IMR-90 (cell line): ENCODE results near the gene BCL7A. TPM values are rescaled to one million over a fixed set of nuclear protein-coding genes. Genes with fewer than 3 reads are reported as not detected.

Source experiments
- ATAC-seq: fragments of 200-7000 bp; cut with Tn5 transposase; 2 replicates; pipeline ENCODE4 v1.9.1; 2020; ENCODE audit warnings: low read depth, mild to moderate bottlenecking, moderate library complexity
- BruUV-seq: library from RNA; stranded (reverse); fragments of 400-500 nt; replicated peaks from 2 replicates; lab custom pipeline; 2021; lab: Mats Ljungman, UMichigan
- CTCF ChIA-PET: fragments of 300-600 bp; formaldehyde crosslinking; extraction: SDS; loops from one replicate; lab custom pipeline; 2021; ENCODE audit warnings: antibody characterized with exemption; lab: Yijun Ruan, JAX
- POLR2A ChIA-PET: fragments of 300-600 bp; sonication (Branson Sonifier 250); formaldehyde crosslinking; loops from one replicate; lab custom pipeline; 2022; ENCODE audit warnings: antibody characterized with exemption; ENCODE audit not compliant: unreplicated experiment; lab: Charles Lee
- DNase-seq: peaks from one replicate; pipeline ENCODE4 v3.0.0; 2013
- H2AFZ ChIP-seq: replicated peaks from 2 replicates; pipeline ENCODE3; 2013; ENCODE audit warnings: low read length, mild to moderate bottlenecking; ENCODE audit not compliant: poor library complexity
- H2AK5ac ChIP-seq: 2 replicates; pipeline ENCODE4 v1.6.1; 2013; ENCODE audit warnings: low read depth, low read length, inconsistent platforms
- H2AK9ac ChIP-seq: replicated peaks from 2 replicates; pipeline ENCODE3; 2013; ENCODE audit warnings: mild to moderate bottlenecking, low read depth, low read length, moderate library complexity; ENCODE audit not compliant: poor library complexity
- H2BK120ac ChIP-seq: 2 replicates; pipeline ENCODE4 v1.6.1; 2013; ENCODE audit warnings: low read depth, low read length, inconsistent platforms
- H2BK15ac ChIP-seq: 3 replicates; pipeline ENCODE4 v1.6.1; 2013; ENCODE audit warnings: low read depth, low read length, inconsistent platforms
- H2BK20ac ChIP-seq: 2 replicates; pipeline ENCODE4 v1.6.1; 2013; ENCODE audit warnings: low read depth, mild to moderate bottlenecking, inconsistent platforms, low read length, moderate library complexity
- H2BK5ac ChIP-seq: 2 replicates; pipeline ENCODE4 v1.6.1; 2013; ENCODE audit warnings: mild to moderate bottlenecking, low read depth, low read length, inconsistent platforms; ENCODE audit not compliant: poor library complexity, severe bottlenecking
- H3K14ac ChIP-seq: replicated peaks from 2 replicates; pipeline ENCODE4 v1.6.1; 2013; ENCODE audit warnings: low read depth, low read length, inconsistent platforms
- H3K18ac ChIP-seq: 2 replicates; pipeline ENCODE4 v1.6.1; 2013; ENCODE audit warnings: low read depth, low read length, control low read depth
- H3K23ac ChIP-seq: 2 replicates; pipeline ENCODE4 v1.6.1; 2013; ENCODE audit warnings: low read depth, low read length, inconsistent platforms
- H3K27ac ChIP-seq: 2 replicates; pipeline ENCODE4 v1.5.1; 2013; ENCODE audit warnings: mild to moderate bottlenecking, control low read depth, low read length; ENCODE audit not compliant: insufficient read depth
- H3K27me3 ChIP-seq: 2 replicates; pipeline ENCODE4 v1.6.1; 2013; ENCODE audit warnings: low read length; ENCODE audit not compliant: control insufficient read depth, insufficient read depth
- H3K36me3 ChIP-seq: 2 replicates; pipeline ENCODE4 v1.6.1; 2013; ENCODE audit warnings: low read length, mixed read lengths; ENCODE audit not compliant: control insufficient read depth, insufficient read depth
- H3K4ac ChIP-seq: 2 replicates; pipeline ENCODE4 v1.6.1; 2013; ENCODE audit warnings: low read depth, low read length, inconsistent platforms
- H3K4me1 ChIP-seq: 2 replicates; pipeline ENCODE4 v1.6.1; 2013; ENCODE audit warnings: low read length, mixed read lengths; ENCODE audit not compliant: control insufficient read depth, insufficient read depth
- H3K4me2 ChIP-seq: 2 replicates; pipeline ENCODE4 v1.6.1; 2013; ENCODE audit warnings: low read depth, mild to moderate bottlenecking, control low read depth, low read length, moderate library complexity
- H3K4me3 ChIP-seq: 2 replicates; pipeline ENCODE4 v1.5.1; 2013; ENCODE audit warnings: low read depth, mild to moderate bottlenecking, control low read depth, low read length, moderate library complexity; ENCODE audit not compliant: insufficient read depth
- H3K56ac ChIP-seq: 2 replicates; pipeline ENCODE4 v1.6.1; 2013; ENCODE audit warnings: low read length, inconsistent platforms; ENCODE audit not compliant: insufficient read depth; ENCODE audit errors: extremely low read depth
- H3K79me1 ChIP-seq, 2 experiments: 2 replicates each; pipeline ENCODE4 v1.6.1; 2013; ENCODE audit warnings: low read length in 2 of 2, inconsistent platforms in 1 of 2, low read depth in 1 of 2
- H3K9ac ChIP-seq: 2 replicates; pipeline ENCODE4 v1.6.1; 2013; ENCODE audit warnings: low read depth, low read length, control low read depth
- H3K9me1 ChIP-seq: 2 replicates; pipeline ENCODE4 v1.6.1; 2013; ENCODE audit warnings: low read length, inconsistent platforms; ENCODE audit not compliant: insufficient read depth
- H3K9me3 ChIP-seq: 2 replicates; pipeline ENCODE4 v1.6.1; 2013; ENCODE audit warnings: low read length; ENCODE audit not compliant: control insufficient read depth, insufficient read depth
- H4K20me1 ChIP-seq: 2 replicates; pipeline ENCODE4 v1.6.1; 2013; ENCODE audit warnings: low read length, inconsistent platforms; ENCODE audit not compliant: insufficient read depth
- H4K5ac ChIP-seq: 2 replicates; pipeline ENCODE4 v1.6.1; 2013; ENCODE audit warnings: mild to moderate bottlenecking, low read depth, low read length, control low read depth
- H4K8ac ChIP-seq, 2 experiments: 2 replicates each; pipeline ENCODE4 v1.6.1; 2013; ENCODE audit warnings: low read depth in 2 of 2, low read length in 2 of 2, control low read depth in 1 of 2, inconsistent platforms in 1 of 2
- H4K91ac ChIP-seq: 2 replicates; pipeline ENCODE4 v1.6.1; 2013; ENCODE audit warnings: low read depth, low read length, inconsistent platforms; ENCODE audit not compliant: insufficient read depth
- CEBPB ChIP-seq: IDR thresholded peaks from 2 replicates; pipeline ENCODE4 v1.6.1; 2012; ENCODE audit warnings: low read depth, low read length, improper control_type of control experiment
- FOS ChIP-seq: fragments of 150-350 bp; IDR thresholded peaks from 2 replicates; pipeline ENCODE4 v1.6.1; 2016; ENCODE audit warnings: low read depth, low read length
- NFE2L2 ChIP-seq: fragments of 150-350 bp; IDR thresholded peaks from 2 replicates; pipeline ENCODE4 v1.6.1; 2016; ENCODE audit warnings: low read depth, mild to moderate bottlenecking, low read length
- POLR2A ChIP-seq: IDR thresholded peaks from 2 replicates; pipeline ENCODE4 v1.6.1; 2012; ENCODE audit warnings: mild to moderate bottlenecking, low read depth, low read length
- RAD21 ChIP-seq: IDR thresholded peaks from 2 replicates; pipeline ENCODE4 v1.6.1; 2012; ENCODE audit warnings: low read length, improper control_type of control experiment
- RFX5 ChIP-seq: IDR thresholded peaks from 2 replicates; pipeline ENCODE4 v1.8.0; 2012; ENCODE audit warnings: low read depth, mild to moderate bottlenecking, low read length, moderate library complexity
- WGBS, 2 experiments: methylation state at CpG; one replicate each; pipeline versions ENCODE4 v1.1.5 to v1.1.7; 2013; ENCODE audit warnings: missing lambda C conversion rate in 2 of 2; ENCODE audit not compliant: insufficient read length in 1 of 2; ENCODE audit errors: extremely low coverage in 2 of 2; 5-methylcytosine and 5-hydroxymethylcytosine counted together
- dilution Hi-C: fragments of 300-500 bp; cut with HindIII; formaldehyde crosslinking; loops from one replicate; pipeline ENCODE4 v1.14.3; 2018; ENCODE audit warnings: low sequenced_read_pairs; ENCODE audit not compliant: unreplicated experiment
- in situ Hi-C: fragments of 300-500 bp; cut with MboI; formaldehyde crosslinking; loops from 3 replicates; pipeline ENCODE4 v1.14.3; 2019; ENCODE audit warnings: low sequenced_read_pairs, inconsistent platforms, mixed read lengths
- intact Hi-C: fragments of 100-400 bp; cut with micrococcal nuclease; formaldehyde crosslinking; loops from 2 replicates; pipeline ENCODE4 v1.10.0; 2022
- polyA plus RNA-seq, 3 experiments: library from polyadenylated mRNA; depleted of rRNA; stranded (reverse); fragments of >200 nt; gene quantifications; 2 replicates each; pipeline ENCODE4 v1.2.3, GENCODE V29; 2012; ENCODE audit warnings: low replicate concordance in 1 of 3
- total RNA-seq: library from RNA; depleted of rRNA; stranded (reverse); fragments of >200 nt; gene quantifications from 2 replicates; pipeline ENCODE4 v1.2.3, GENCODE V29; 2012
- TF ChIP-seq, protein P1 (sequence below): fragments of 150-350 bp; IDR thresholded peaks from 2 replicates; pipeline ENCODE4 v1.6.1; 2016; ENCODE audit warnings: low read depth, mild to moderate bottlenecking, low read length, moderate library complexity, borderline replicate concordance
- TF ChIP-seq, protein P2 (sequence below): conservative IDR thresholded peaks from 2 replicates; pipeline ENCODE4 v1.5.1; 2012; ENCODE audit warnings: mild to moderate bottlenecking, low read depth, low read length, improper control_type of control experiment
- TF ChIP-seq, protein P3 (sequence below): fragments of 150-350 bp; IDR thresholded peaks from 2 replicates; pipeline ENCODE4 v1.6.1; 2017; ENCODE audit warnings: mild to moderate bottlenecking, antibody characterized with exemption, low read length, low read depth

BCL7A gene
- total and polyA plus RNA-seq, 2 of the 4 experiments (the other 2 are of a cell fraction): 5.6 to 7.9 TPM

DNA sequence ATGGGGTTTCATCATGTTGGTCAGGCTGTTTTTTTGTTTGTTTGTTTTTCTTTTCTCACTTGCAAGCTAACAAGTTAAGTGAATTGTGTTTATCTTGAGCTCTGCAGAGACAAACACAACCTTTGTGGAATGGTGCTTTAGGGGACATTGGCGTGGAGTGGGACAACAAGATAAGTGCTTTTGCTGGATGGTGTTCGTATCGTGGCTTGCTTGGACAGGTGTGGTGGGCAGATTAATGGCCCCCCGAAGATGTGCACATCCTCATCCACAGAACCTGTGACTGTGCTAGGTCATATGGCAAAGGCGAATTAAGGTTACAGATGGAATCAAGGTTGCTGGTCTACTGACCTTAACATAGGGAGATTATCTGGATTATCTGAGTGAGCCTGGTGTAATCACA, 63.9 kb downstream of the BCL7A start:
- intact Hi-C loops: no loop called here
- Histone ChIP-seq H3K4ac (no peak overlapping the region), H3K14ac (no peak overlapping the region), H3K27ac (no peak overlapping the region), H2BK20ac (no peak overlapping the region), H2BK5ac (no peak overlapping the region), H3K4me2 (no peak overlapping the region), H3K9ac (no peak overlapping the region), H4K91ac (no peak overlapping the region), H3K4me1 (peaks cover 15% of the 10 kb centered on the region), H4K5ac (no peak overlapping the region), H3K56ac (no peak overlapping the region), H3K9me3 (no peaks in the 10 kb centered on the region), H3K18ac (no peak overlapping the region), H3K23ac (no peak overlapping the region), H3K36me3 (peaks cover 39% of the 10 kb centered on the region), H2BK15ac (no peak overlapping the region), H2AK9ac (no peak overlapping the region), H3K4me3 (no peak overlapping the region), H4K8ac (no peak overlapping the region), H4K20me1 (peaks cover 56% of the 10 kb centered on the region), H3K27me3 (no peaks in the 10 kb centered on the region), H2BK120ac (no peak overlapping the region), H3K9me1 (peaks cover 23% of the 10 kb centered on the region), H3K79me1 (peaks cover 20 to 82% of the 10 kb centered on the region in 2 experiments; a peak in 3 of 4 replicates), H2AK5ac (no peak overlapping the region), H2AFZ (no peak overlapping the region)
- POLR2A ChIA-PET: no interaction called here
- BruUV-seq: no TSS peak
- DNase-seq (no peak), ATAC-seq (no peak)
- dilution Hi-C loops: no loop called here
- CTCF ChIA-PET: no interaction called here
- TF ChIP-seq POLR2A: no peak
- no peak for TF ChIP-seq RFX5
- TF ChIP-seq FOS: no peak
- TF ChIP-seq, protein P1, sequence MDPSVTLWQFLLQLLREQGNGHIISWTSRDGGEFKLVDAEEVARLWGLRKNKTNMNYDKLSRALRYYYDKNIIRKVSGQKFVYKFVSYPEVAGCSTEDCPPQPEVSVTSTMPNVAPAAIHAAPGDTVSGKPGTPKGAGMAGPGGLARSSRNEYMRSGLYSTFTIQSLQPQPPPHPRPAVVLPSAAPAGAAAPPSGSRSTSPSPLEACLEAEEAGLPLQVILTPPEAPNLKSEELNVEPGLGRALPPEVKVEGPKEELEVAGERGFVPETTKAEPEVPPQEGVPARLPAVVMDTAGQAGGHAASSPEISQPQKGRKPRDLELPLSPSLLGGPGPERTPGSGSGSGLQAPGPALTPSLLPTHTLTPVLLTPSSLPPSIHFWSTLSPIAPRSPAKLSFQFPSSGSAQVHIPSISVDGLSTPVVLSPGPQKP: no peak
- no peak for TF ChIP-seq RAD21
- no peak for TF ChIP-seq CEBPB
- TF ChIP-seq, protein P2, sequence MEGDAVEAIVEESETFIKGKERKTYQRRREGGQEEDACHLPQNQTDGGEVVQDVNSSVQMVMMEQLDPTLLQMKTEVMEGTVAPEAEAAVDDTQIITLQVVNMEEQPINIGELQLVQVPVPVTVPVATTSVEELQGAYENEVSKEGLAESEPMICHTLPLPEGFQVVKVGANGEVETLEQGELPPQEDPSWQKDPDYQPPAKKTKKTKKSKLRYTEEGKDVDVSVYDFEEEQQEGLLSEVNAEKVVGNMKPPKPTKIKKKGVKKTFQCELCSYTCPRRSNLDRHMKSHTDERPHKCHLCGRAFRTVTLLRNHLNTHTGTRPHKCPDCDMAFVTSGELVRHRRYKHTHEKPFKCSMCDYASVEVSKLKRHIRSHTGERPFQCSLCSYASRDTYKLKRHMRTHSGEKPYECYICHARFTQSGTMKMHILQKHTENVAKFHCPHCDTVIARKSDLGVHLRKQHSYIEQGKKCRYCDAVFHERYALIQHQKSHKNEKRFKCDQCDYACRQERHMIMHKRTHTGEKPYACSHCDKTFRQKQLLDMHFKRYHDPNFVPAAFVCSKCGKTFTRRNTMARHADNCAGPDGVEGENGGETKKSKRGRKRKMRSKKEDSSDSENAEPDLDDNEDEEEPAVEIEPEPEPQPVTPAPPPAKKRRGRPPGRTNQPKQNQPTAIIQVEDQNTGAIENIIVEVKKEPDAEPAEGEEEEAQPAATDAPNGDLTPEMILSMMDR: no peak
- TF ChIP-seq NFE2L2: no peak
- TF ChIP-seq, protein P3, sequence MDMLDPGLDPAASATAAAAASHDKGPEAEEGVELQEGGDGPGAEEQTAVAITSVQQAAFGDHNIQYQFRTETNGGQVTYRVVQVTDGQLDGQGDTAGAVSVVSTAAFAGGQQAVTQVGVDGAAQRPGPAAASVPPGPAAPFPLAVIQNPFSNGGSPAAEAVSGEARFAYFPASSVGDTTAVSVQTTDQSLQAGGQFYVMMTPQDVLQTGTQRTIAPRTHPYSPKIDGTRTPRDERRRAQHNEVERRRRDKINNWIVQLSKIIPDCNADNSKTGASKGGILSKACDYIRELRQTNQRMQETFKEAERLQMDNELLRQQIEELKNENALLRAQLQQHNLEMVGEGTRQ: no peak
- in situ Hi-C loops: no loop called here
- WGBS, 2 experiments: no CpG with 5 or more reads among the region's 5 CpGs
